ENCODE results near the gene GABPA.

The GABPA gene

GRCh38 chr21:25809013-25809412 lies 74.2 kb downstream of the GABPA start:
- no peak for DNase-seq (ENCODE audit: low read depth, low spot score)

- DNase-seq (ENCODE audit: low read depth, low spot score) = no peak
These were observed 76.4 kb downstream of the GABPA start for GRCh38 chr21:25811186-25811585.

- DNase-seq (ENCODE audit: low read depth, low spot score) = no peak
These were observed 79.1 kb downstream of the GABPA start for GRCh38 chr21:25813917-25814316.

- no peak for DNase-seq (ENCODE audit: low read depth, low spot score)
These were observed 83.3 kb downstream of the GABPA start for GRCh38 chr21:25818121-25818520.

- no peak for DNase-seq (ENCODE audit: low read depth, low spot score)
These were observed 83.8 kb downstream of the GABPA start for GRCh38 chr21:25818551-25818950.
